Anterior cingulate cortex (tissue), 58 donors: ENCODE data around the gene KLHL24.
"Not testable (repeated sequence)": the region's sequence is repeated elsewhere in the genome, so short reads cannot be mapped to it uniquely, and the experiment has no call there.

Source experiments
- DNase-seq, 58 donors: peaks; one replicate each; lab custom pipeline; 2025; lab: John Stamatoyannopoulos, UW

Gene KLHL24

GRCh38 chr3:183634707-183635106, 716 bp upstream of the KLHL24 start:
- DNase-seq = peak in 1 of 58 donors; percentile 33

- peak in 1 of 58 donors; percentile 47 for DNase-seq
Measured at GRCh38 chr3:183635107-183635430, 354 bp upstream of the KLHL24 start.

DNA sequence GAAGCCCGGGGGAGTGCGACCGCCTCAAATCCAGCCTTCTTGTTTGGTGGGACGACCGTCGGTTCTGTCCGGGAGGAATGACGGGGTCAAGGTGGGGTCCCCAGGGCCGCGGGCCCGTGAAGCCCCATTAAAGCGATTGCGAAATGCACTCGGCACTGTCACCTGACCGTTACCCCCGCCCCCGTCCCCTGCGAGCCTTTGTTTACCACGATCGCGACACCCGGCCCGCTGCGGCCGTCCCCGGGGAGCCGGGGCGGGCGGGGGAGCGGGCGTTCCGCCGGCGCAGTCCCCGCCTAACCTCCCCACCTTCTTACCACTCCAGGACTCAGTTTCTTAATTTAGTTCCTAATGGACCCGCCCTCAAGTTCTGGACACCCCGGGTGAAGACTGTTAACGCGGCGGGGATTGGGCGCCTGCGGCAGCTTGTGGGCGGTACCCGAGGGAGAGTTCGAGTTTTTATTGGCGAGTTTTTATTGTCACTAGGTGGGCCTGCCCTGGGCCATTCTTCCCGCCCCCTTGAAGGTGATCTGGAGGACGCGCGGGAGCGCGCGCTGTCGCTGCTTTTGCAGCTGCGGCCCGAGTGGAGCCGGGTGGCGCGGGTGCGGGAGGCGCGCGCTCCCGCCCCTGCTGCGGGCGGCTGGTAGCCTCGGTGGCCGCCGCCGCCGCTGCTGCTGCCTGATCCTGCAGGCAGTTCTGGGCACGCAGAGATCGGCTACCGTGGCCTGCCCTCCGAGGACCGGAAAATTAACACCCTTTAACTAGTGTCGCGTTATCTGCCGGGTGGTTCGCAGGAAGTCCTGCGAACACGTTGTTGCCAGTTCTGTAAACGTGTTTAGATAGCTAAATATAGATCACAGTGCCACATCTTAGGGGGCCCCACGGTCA, 1.0 kb downstream of the KLHL24 start:
- peak; percentile 63 to 98 (median 94) for DNase-seq

GRCh38 chr3:183637106-183637486, 1.7 kb downstream of the KLHL24 start:
- DNase-seq = no peak

GRCh38 chr3:183637633-183638032, 2.2 kb downstream of the KLHL24 start:
- not testable (repeated sequence) for DNase-seq

- DNase-seq = no peak
Measured at GRCh38 chr3:183638101-183638852, 2.9 kb downstream of the KLHL24 start.

DNA sequence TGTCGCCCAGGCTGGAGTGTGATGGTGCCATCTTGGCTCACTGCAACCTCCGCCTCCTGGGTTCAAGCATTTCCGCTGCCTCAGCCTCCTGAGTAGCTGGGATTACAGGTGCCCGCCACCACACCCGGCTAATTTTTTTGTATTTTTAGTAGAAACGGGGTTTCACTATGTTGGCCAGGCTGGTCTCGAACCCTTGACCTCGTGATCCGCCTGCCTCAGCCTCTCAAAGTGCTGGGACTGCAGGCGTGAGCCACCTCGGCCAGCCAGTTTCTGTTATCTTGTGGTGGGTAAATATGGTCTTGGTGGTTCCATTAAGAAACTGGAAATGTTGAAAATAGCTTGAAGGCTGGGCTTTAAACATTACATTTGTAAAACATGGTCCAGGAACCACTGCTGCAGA, 5.2 kb downstream of the KLHL24 start:
- not testable (repeated sequence) for DNase-seq

DNA sequence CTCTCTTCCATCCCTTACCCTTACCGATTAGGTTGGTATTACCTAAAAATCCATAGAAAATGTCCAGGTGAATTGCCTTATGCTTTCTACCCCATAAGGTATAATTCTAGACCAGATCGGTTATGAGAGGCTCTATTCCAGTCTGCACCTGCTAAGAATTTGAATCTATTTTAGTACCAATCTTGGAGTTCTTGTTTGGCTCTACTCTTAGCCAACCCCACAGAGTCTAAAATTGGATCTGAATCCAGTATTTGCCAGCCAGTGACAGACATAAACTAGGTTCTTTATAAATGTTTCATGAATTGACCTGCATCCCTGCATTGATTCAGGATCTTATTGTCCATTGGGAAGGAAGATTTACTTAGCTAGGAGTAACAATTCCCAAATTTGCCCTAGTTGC, 6.5 kb downstream of the KLHL24 start:
- DNase-seq = peak in 2 of 58 donors; percentile 9 to 18

GRCh38 chr3:183644244-183644643, 8.8 kb downstream of the KLHL24 start:
- no peak for DNase-seq

- no peak for DNase-seq
Measured at GRCh38 chr3:183645254-183645653, 9.8 kb downstream of the KLHL24 start.

DNA sequence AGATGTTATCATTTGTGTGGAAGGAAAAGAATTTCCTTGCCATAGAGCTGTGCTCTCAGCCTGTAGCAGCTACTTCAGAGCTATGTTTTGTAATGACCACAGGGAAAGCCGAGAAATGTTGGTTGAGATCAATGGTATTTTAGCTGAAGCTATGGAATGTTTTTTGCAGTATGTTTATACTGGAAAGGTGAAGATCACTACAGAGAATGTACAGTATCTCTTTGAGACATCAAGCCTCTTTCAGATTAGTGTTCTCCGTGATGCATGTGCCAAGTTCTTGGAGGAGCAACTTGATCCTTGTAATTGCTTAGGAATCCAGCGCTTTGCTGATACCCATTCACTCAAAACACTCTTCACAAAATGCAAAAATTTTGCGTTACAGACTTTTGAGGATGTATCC, 15.1 kb downstream of the KLHL24 start:
- no peak for DNase-seq

- DNase-seq = no peak
Measured at GRCh38 chr3:183653209-183654064, 18.0 kb downstream of the KLHL24 start.

DNA sequence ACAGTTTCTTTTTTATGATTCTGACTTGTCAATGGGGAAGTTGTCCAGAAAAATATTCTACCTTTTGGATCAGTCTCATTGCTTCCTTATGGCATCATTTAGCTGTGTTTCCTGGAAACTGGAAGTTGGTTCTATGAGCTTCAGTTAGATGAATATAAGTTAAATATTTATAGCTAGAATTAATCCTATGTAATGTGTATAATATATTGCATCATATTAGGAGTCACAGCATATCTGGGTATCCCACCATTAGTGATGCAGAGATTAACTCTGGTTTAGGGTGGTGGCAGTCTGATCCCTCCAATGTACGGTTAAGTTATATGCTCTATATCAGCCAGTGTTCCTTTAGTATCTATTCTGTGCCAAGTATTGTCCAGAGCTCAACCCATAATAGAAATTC, 19.3 kb downstream of the KLHL24 start:
- no peak for DNase-seq

DNA sequence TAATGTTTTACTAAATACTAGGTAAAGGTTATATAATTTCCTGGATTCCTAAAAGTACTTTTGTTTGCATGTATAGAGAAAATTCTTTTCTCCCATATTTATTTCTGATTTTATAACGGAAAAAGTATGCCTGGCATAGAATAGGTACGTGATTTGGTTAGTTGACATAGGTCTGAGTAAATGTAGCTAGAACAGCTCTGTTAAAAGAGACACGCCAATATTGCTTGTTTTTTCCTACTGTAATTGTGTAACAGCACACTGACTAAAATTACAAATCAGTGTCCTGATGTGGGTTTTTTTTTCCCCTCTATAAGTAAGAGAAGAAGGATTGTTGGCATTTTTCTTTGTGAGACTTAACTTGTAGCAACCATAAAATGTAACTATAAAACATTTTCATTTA, 26.7 kb downstream of the KLHL24 start:
- DNase-seq = no peak

DNA sequence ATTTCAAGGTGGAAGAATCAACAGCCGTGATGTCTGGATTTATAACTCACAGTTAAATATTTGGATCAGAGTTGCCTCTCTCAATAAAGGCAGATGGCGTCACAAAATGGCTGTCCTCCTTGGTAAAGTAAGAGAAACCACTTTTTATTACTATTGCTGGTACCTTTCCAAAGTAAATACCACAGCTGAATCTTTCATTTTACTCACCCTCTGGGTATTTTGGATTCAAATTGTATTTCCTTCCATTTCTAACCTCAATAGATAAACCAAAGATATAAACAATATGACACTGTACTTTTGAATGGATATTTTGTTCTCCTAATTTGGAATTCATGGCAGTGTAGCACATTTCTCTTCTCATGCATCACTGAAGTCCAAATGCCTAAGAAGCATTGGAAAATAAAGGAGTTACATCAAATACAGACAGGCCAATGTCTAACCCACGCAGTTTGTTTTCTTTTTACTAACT, 29.5 kb downstream of the KLHL24 start:
- no peak for DNase-seq

DNA sequence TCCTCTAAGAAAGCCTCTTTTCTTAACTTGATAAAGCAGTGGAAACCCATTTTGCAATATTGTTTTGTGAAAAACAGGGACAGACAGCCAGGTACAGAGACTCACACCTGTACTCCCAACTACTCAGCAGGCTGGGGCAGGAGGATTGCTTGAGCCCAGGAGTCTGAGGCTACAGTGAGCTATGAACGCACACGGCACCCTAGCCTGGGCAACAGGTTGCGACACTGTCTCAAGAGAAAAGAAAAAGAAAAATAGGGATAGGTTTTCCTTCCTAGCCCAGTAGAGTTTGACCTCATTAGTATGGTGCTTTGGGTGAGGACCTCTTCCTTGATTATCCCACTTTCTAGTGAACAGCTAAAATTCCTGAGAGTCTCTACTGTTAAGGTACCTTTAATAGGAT, 44.6 kb downstream of the KLHL24 start:
- no peak for DNase-seq

- DNase-seq = no peak
Measured at GRCh38 chr3:183687705-183688104, 52.3 kb downstream of the KLHL24 start.

DNA sequence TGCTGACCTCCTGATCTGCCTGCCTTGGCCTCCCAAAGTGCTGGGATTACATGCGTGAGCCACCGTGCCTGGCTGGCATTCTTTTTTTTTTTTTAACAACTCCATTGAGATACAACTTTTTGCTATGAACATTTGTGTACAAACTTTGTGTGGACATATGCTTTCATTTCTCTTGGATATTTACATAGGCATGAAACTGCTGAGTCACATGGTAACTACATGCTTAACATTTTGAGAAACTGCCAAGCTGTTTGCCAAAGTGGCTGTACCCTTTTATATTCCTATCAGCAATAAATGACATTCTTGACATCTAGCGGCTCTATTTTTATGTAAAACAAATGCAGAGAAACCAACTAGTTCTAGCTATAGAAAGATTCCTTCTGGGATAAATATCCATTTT, 53.5 kb downstream of the KLHL24 start:
- no peak for DNase-seq

DNA sequence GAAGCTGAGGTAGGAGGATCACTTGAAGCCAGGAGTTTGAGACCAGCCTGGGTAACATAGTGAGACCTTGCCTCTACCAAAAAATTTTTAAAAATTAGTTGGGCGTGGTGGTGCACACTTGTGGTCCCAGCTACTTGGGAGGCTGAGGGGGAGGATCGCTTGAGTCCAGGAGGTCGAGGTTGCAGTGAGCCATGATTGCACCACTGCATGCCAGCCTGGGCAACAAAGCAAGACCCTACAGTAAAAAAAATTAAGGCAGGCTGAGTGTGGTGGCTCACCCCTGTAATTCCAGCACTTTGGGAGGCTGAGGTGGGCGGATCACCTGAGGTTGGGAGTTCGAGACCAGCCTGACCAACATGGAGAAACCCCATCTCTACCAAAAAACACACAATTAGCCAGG, 54.2 kb downstream of the KLHL24 start:
- DNase-seq = not testable (repeated sequence)

DNA sequence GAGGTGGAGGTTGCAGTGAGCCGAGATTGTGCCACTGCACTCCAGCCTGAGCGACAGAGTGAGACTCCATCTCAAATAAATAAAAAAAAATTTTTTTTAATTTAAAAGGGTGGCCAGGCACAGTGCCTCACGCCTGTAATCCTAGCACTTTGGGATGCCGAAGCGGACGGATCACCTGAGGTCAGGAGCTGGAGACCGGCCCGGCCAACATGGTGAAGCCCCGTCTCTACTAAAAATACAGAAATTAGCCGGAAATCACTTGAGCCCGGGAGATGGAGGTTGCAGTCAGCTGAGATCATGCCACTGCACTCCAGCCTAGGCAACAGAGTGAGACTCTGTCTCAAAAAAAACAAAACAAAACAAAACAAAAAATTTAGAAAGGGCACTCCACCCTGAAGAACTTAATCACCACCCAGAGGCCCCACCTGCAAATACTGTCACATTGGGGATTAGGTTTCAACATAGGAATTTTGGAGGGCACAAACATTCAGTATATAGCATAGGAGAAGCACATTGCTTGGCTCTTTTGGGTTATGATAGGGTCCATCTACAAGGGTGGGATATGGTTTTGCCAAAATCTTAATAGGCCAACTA, 55.1 kb downstream of the KLHL24 start:
- no peak for DNase-seq
